Osteoblast (primary cell): ENCODE measurements around the gene ITGB1. TPM values are rescaled to one million over a fixed set of nuclear protein-coding genes. Genes with fewer than 3 reads are reported as not detected.

Experiments
- DNase-seq: peaks from one replicate; pipeline ENCODE4 v3.0.0; 2011; ENCODE audit warnings: low spot score, mixed read lengths; ENCODE audit not compliant: insufficient read length; ENCODE audit errors: missing footprints
- H2AFZ ChIP-seq: 2 replicates; pipeline ENCODE4 v1.6.0; 2011; ENCODE audit warnings: mild to moderate bottlenecking, low read length
- H3K27ac ChIP-seq: 2 replicates; pipeline ENCODE4 v1.5.1; 2011; ENCODE audit warnings: mild to moderate bottlenecking, low read depth, low read length, moderate library complexity
- H3K27me3 ChIP-seq: 2 replicates; pipeline ENCODE4 v1.6.0; 2012; ENCODE audit warnings: mild to moderate bottlenecking, control low read depth, inconsistent platforms, low read length, moderate library complexity; ENCODE audit not compliant: insufficient read depth
- H3K36me3 ChIP-seq: 2 replicates; pipeline ENCODE4 v1.5.1; 2011; ENCODE audit warnings: mild to moderate bottlenecking, low read length, control low read depth, moderate library complexity; ENCODE audit not compliant: insufficient read depth
- H3K4me1 ChIP-seq: 2 replicates; pipeline ENCODE4 v1.5.1; 2011; ENCODE audit warnings: mild to moderate bottlenecking, low read length, control low read depth, moderate library complexity; ENCODE audit not compliant: insufficient read depth
- H3K4me2 ChIP-seq: 2 replicates; pipeline ENCODE4 v1.6.0; 2011; ENCODE audit warnings: mild to moderate bottlenecking, low read length; ENCODE audit not compliant: insufficient read depth
- H3K4me3 ChIP-seq: fragments of 200-600 bp; sonication (generic); 3 replicates; pipeline ENCODE4 v1.5.1; 2012; ENCODE audit warnings: mild to moderate bottlenecking, low read length, inconsistent platforms; ENCODE audit not compliant: insufficient read depth
- H3K79me2 ChIP-seq: 2 replicates; pipeline ENCODE4 v1.6.0; 2012; ENCODE audit warnings: mild to moderate bottlenecking, low read length, control low read depth, inconsistent platforms; ENCODE audit not compliant: insufficient read depth
- H3K9me3 ChIP-seq: 2 replicates; pipeline ENCODE4 v1.5.1; 2011; ENCODE audit warnings: low read depth, low read length, control low read depth
- H4K20me1 ChIP-seq: 2 replicates; pipeline ENCODE4 v1.6.0; 2012; ENCODE audit warnings: mild to moderate bottlenecking, low read length, control low read depth; ENCODE audit not compliant: insufficient read depth
- total RNA-seq: library from RNA; depleted of rRNA; stranded (reverse); fragments of >200 nt; gene quantifications from 2 replicates; pipeline ENCODE4 v1.2.3, GENCODE V29; 2012
- TF ChIP-seq, protein P1 (sequence below): IDR thresholded peaks from 2 replicates; pipeline ENCODE4 v1.5.1; 2011; ENCODE audit warnings: mild to moderate bottlenecking, low read depth, low read length, moderate library complexity; ENCODE audit errors: extremely low read depth

The ITGB1 gene
- total RNA-seq, 1 donor, result 1,742 TPM

GRCh38 chr10:32893434-32893833, 64.6 kb downstream of the ITGB1 start:
- Histone ChIP-seq H3K79me2 (no peaks in the 10 kb centered on the region), H3K4me1 (no peaks in the 10 kb centered on the region), H3K4me3 (no peak overlapping the region), H3K4me2 (no peak overlapping the region), H2AFZ (no peak overlapping the region), H4K20me1 (no peaks in the 10 kb centered on the region), H3K27ac (no peak overlapping the region), H3K27me3 (no peaks in the 10 kb centered on the region), H3K36me3 (peaks cover 32% of the 10 kb centered on the region), H3K9me3 (no peaks in the 10 kb centered on the region)
- TF ChIP-seq, protein P1, sequence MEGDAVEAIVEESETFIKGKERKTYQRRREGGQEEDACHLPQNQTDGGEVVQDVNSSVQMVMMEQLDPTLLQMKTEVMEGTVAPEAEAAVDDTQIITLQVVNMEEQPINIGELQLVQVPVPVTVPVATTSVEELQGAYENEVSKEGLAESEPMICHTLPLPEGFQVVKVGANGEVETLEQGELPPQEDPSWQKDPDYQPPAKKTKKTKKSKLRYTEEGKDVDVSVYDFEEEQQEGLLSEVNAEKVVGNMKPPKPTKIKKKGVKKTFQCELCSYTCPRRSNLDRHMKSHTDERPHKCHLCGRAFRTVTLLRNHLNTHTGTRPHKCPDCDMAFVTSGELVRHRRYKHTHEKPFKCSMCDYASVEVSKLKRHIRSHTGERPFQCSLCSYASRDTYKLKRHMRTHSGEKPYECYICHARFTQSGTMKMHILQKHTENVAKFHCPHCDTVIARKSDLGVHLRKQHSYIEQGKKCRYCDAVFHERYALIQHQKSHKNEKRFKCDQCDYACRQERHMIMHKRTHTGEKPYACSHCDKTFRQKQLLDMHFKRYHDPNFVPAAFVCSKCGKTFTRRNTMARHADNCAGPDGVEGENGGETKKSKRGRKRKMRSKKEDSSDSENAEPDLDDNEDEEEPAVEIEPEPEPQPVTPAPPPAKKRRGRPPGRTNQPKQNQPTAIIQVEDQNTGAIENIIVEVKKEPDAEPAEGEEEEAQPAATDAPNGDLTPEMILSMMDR, result peak; percentile 23
- DNase-seq, result no peak

- no peak overlapping the region for H2AFZ ChIP-seq
- peaks cover 10% of the 10 kb centered on the region for H3K36me3 ChIP-seq
- H3K9me3 ChIP-seq, result no peaks in the 10 kb centered on the region
- H3K27me3 ChIP-seq, result no peaks in the 10 kb centered on the region
- H3K4me1 ChIP-seq, result no peaks in the 10 kb centered on the region
- no peak overlapping the region for H3K27ac ChIP-seq
- no peaks in the 10 kb centered on the region for H4K20me1 ChIP-seq
- no peak overlapping the region for H3K4me3 ChIP-seq
- DNase-seq, result no peak
- no peak overlapping the region for H3K4me2 ChIP-seq
- no peaks in the 10 kb centered on the region for H3K79me2 ChIP-seq
- TF ChIP-seq, protein P1, result no peak
Measured at GRCh38 chr10:32891261-32891660, 66.8 kb downstream of the ITGB1 start.

DNA sequence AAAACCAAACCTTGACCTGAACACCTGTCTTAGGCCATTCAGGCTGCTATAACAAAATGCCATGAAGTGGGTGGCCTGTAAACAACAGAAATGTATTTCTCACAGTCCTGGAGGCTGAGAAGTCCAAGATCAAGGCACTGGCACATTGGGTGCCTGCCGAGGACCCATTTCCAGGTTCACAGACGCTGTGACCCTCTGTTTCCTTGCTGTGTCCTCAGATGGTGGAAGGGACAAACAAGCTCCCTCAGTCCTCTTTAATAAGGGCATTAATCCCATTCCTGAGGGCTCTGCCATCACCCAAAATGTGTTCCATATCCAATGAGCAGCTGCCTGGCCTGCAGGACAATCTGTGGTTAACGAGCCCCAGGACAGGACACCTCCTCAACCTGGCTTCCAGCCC, 67.6 kb downstream of the ITGB1 start:
- Histone ChIP-seq H3K27ac (no peak overlapping the region), H2AFZ (no peak overlapping the region), H3K4me1 (no peaks in the 10 kb centered on the region), H3K4me3 (no peak overlapping the region), H3K79me2 (no peaks in the 10 kb centered on the region), H3K4me2 (no peak overlapping the region), H3K27me3 (no peaks in the 10 kb centered on the region), H3K36me3 (peaks cover 2% of the 10 kb centered on the region), H3K9me3 (no peaks in the 10 kb centered on the region), H4K20me1 (no peaks in the 10 kb centered on the region)
- no peak for DNase-seq
- TF ChIP-seq, protein P1, result no peak

GRCh38 chr10:32889631-32890212, 68.3 kb downstream of the ITGB1 start:
- H2AFZ ChIP-seq, result no peak overlapping the region
- no peaks in the 10 kb centered on the region for H3K4me1 ChIP-seq
- no peak overlapping the region for H3K27ac ChIP-seq
- H3K79me2 ChIP-seq, result no peaks in the 10 kb centered on the region
- DNase-seq, result no peak
- no peaks in the 10 kb centered on the region for H3K36me3 ChIP-seq
- H3K27me3 ChIP-seq, result no peaks in the 10 kb centered on the region
- no peaks in the 10 kb centered on the region for H4K20me1 ChIP-seq
- no peak overlapping the region for H3K4me3 ChIP-seq
- no peaks in the 10 kb centered on the region for H3K9me3 ChIP-seq
- TF ChIP-seq, protein P1, result no peak
- no peak overlapping the region for H3K4me2 ChIP-seq
